Activated CD8-positive, alpha-beta T cell treated with anti-CD3 and anti-CD28 coated beads for 36 hours (primary cell): ENCODE measurements around the gene BTBD17. TPM values are rescaled to one million over a fixed set of nuclear protein-coding genes. Genes with fewer than 3 reads are reported as not detected.
A peak's percentile ranks its signal among the peaks of the same experiment; 100 is the strongest.

Experiments used
- ATAC-seq: fragments of 200-7000 bp; cut with Tn5 transposase; one replicate; pipeline ENCODE4 v1.10.0; 2021; ENCODE audit warnings: mild to moderate bottlenecking, moderate library complexity
- CTCF ChIA-PET: fragments of 350-600 bp; sonication (Branson Sonifier 250); formaldehyde crosslinking; loops from one replicate; lab custom pipeline; 2021; ENCODE audit warnings: antibody characterized with exemption; lab: Charles Lee
- POLR2A ChIA-PET: fragments of 350-600 bp; sonication (Branson Sonifier 250); formaldehyde crosslinking; loops from one replicate; lab custom pipeline; 2021; ENCODE audit warnings: antibody characterized with exemption; lab: Charles Lee
- DNase-seq: peaks from one replicate; pipeline ENCODE4 v3.0.0-alpha.2; 2020
- H3K27ac Mint-ChIP-seq: one replicate; pipeline ENCODE4 v1.8.0; 2021; ENCODE audit warnings: mild to moderate bottlenecking, mixed read lengths
- H3K27me3 Mint-ChIP-seq: one replicate; pipeline ENCODE4 v1.8.0; 2021; ENCODE audit warnings: mixed read lengths
- H3K36me3 Mint-ChIP-seq: one replicate; pipeline ENCODE4 v1.8.0; 2021; ENCODE audit warnings: low read depth, mixed read lengths
- H3K4me1 Mint-ChIP-seq: one replicate; pipeline ENCODE4 v1.8.0; 2021; ENCODE audit warnings: low read depth, mixed read lengths
- H3K4me3 Mint-ChIP-seq: one replicate; pipeline ENCODE4 v1.8.0; 2021; ENCODE audit warnings: mild to moderate bottlenecking, moderate library complexity, mixed read lengths
- H3K9me3 Mint-ChIP-seq: one replicate; pipeline ENCODE4 v1.8.0; 2021; ENCODE audit warnings: mixed read lengths
- intact Hi-C: fragments of 100-400 bp; cut with micrococcal nuclease; formaldehyde crosslinking; loops from one replicate; pipeline ENCODE4 v1.10.0; 2022
- total RNA-seq, 2 experiments: library from RNA; stranded (reverse); gene quantifications; one replicate each; pipeline ENCODE4 v1.2.3, GENCODE V29; 2021
- TF ChIP-seq, protein P1 (sequence below): fragments of 200-600 bp; IDR thresholded peaks from one replicate; pipeline ENCODE4 v1.8.0; 2022; ENCODE audit warnings: antibody characterized with exemption, mild to moderate bottlenecking

BTBD17 gene, protein sequence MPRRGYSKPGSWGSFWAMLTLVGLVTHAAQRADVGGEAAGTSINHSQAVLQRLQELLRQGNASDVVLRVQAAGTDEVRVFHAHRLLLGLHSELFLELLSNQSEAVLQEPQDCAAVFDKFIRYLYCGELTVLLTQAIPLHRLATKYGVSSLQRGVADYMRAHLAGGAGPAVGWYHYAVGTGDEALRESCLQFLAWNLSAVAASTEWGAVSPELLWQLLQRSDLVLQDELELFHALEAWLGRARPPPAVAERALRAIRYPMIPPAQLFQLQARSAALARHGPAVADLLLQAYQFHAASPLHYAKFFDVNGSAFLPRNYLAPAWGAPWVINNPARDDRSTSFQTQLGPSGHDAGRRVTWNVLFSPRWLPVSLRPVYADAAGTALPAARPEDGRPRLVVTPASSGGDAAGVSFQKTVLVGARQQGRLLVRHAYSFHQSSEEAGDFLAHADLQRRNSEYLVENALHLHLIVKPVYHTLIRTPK
- not detected for total RNA-seq

DNA sequence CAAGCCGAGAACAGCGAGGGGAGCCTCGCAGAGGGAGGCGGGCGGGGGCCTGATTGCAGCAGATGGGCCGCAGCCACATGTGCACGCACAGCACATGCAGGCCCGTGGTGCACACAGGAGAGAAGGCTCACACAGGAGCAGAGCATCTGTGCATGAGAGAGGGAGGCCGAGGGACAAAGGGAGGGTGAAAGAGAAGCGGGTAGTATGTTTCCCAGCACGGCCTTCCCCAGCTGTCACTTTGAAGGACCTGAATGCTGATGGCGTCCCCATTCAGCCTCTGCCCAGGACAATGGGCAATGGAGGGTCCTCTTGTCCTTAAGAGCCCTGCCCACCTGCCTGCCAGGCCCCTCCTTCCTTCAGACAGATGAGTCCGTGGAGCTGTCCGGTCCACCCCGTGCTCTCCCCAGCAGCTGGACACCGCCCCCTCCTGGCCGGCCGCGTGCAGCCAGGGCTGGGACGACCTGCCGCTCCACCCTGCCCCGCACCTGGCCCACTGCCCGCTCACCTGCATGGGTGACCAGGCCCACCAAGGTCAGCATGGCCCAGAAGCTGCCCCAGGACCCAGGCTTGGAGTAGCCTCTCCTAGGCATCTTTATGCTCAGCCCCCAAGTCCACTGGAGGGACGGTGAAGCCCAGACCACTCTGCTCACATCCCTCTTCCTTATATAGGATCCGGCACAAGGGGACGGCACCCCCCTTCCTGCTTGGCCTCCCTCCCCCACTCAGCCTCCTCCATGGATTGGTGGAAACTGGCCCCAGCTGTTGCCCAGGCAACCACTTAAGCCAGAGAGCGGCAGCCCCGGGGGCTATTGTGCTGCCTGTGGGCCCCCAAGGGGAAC lies at the start of gene BTBD17:
TSS of gene BTBD17 (minus strand) at position 639 of the 839 bp plus-strand sequence. CDS start at position 590, 49 bp downstream.
- CTCF ChIA-PET = interaction anchor here (0.8 to 5.8 kb wide), 12 partner anchors 10 to 206 kb away, joined by 3 to 55 read pairs (median 4); partner anchors contain the start of gene CD300H
- no peak within 1 kb of the TSS for H3K27ac Mint-ChIP-seq
- DNase-seq = peak; percentile 54
- intact Hi-C loops = no loop called here
- peaks cover 23% of the 10 kb centered on the region for H3K27me3 Mint-ChIP-seq
- TF ChIP-seq, protein P1, sequence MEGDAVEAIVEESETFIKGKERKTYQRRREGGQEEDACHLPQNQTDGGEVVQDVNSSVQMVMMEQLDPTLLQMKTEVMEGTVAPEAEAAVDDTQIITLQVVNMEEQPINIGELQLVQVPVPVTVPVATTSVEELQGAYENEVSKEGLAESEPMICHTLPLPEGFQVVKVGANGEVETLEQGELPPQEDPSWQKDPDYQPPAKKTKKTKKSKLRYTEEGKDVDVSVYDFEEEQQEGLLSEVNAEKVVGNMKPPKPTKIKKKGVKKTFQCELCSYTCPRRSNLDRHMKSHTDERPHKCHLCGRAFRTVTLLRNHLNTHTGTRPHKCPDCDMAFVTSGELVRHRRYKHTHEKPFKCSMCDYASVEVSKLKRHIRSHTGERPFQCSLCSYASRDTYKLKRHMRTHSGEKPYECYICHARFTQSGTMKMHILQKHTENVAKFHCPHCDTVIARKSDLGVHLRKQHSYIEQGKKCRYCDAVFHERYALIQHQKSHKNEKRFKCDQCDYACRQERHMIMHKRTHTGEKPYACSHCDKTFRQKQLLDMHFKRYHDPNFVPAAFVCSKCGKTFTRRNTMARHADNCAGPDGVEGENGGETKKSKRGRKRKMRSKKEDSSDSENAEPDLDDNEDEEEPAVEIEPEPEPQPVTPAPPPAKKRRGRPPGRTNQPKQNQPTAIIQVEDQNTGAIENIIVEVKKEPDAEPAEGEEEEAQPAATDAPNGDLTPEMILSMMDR = peak; percentile 55
- no peaks in the 10 kb centered on the region for H3K36me3 Mint-ChIP-seq
- no peaks in the 10 kb centered on the region for H3K4me1 Mint-ChIP-seq
- no peaks in the 10 kb centered on the region for H3K9me3 Mint-ChIP-seq
- POLR2A ChIA-PET = interaction anchor here (0.7 kb wide), 1 partner anchor 129 kb away, joined by 4 read pairs; no protein-coding TSS in a partner anchor
- H3K4me3 Mint-ChIP-seq = no peak within 1 kb of the TSS
- ATAC-seq = peak; percentile 73

DNA sequence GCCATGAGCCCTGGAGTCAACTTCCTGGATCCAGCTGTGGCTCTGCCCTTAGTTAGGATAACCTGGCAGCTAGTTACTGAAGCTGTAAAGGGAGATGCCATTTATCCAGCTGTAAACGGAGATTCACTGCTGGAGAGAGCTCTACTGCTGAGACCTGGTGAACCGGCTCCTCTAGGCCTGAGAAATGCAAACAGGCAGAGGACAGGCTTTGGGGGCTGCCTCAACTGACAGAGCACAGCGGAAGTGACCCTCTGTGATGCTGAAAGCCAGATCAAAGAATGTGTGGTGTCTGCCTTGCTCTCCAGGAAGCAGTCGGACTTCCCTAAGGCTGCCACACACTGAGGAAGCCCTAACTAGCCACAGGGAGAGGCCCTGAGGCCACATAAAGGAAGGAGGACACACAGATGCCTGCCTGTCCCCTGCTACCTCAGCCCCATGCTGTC lies 48.4 kb upstream of the BTBD17 start:
- H3K36me3 Mint-ChIP-seq = no peaks in the 10 kb centered on the region
- H3K27ac Mint-ChIP-seq = no peak overlapping the region
- H3K4me3 Mint-ChIP-seq = no peak overlapping the region
- no peaks in the 10 kb centered on the region for H3K9me3 Mint-ChIP-seq
- intact Hi-C loops = no loop called here
- CTCF ChIA-PET = interaction anchor here (0.8 to 1.6 kb wide), 3 partner anchors 28 to 47 kb away, joined by 3 to 4 read pairs (median 3); no protein-coding TSS in a partner anchor
- ATAC-seq = no peak
- no peaks in the 10 kb centered on the region for H3K4me1 Mint-ChIP-seq
- DNase-seq = no peak
- POLR2A ChIA-PET = interaction anchor here (0.9 kb wide), 1 partner anchor 62 kb away, joined by 3 read pairs; no protein-coding TSS in a partner anchor
- no peaks in the 10 kb centered on the region for H3K27me3 Mint-ChIP-seq
- TF ChIP-seq, protein P1 = no peak

DNA sequence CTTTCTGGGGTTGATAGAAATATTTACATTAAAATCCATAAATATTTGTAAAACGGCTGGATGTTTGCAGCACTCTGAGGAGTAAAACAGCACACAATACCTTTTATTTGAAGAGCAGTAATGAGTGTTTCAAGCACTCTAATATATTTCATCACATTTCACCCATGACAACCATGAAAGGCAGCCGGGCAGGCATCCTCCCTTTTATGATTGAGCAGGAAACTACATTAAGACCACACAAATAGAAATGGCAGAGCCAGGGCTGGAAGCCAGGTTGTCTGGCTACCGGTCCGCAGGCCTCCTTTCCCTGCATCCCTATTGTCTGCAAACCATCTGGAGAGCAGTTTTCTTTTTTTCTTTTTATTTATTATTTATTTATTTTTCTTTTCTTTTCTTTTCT lies 47.1 kb upstream of the BTBD17 start:
- Mint-ChIP-seq H3K27me3 (no peaks in the 10 kb centered on the region), H3K4me3 (no peak overlapping the region), H3K9me3 (no peaks in the 10 kb centered on the region), H3K36me3 (no peaks in the 10 kb centered on the region), H3K27ac (no peak overlapping the region), H3K4me1 (no peaks in the 10 kb centered on the region)
- ChIA-PET POLR2A (interaction anchor here (0.7 kb wide), 1 partner anchor 8 kb away, joined by 3 read pairs; no protein-coding TSS in a partner anchor), CTCF (interaction anchor here (1.1 to 1.6 kb wide), 2 partner anchors 30 to 48 kb away, joined by 3 to 4 read pairs; no protein-coding TSS in a partner anchor)
- TF ChIP-seq, protein P1 = no peak
- no peak for DNase-seq
- no peak for ATAC-seq
- intact Hi-C loops = no loop called here

DNA sequence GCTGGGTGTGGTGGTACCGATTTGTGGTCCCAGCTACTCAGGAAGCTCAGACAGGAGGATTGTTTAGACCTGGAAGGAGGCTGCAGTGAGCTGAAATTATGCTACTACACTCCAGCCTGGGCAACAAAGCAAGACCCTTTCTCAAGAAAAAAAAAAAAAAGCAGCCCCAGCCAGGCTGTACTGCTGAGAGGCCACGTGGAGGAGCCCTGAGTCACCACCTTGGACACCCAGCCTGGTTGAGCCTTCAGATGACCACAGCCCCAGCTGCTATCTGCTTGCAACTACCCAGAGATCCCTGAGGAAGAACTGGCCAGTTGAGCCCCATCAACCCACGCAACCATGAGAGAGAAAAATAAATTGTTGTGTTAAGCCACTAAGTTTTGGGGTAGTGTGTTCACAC lies 46.6 kb upstream of the BTBD17 start:
- intact Hi-C loops = no loop called here
- TF ChIP-seq, protein P1 = no peak
- H3K27me3 Mint-ChIP-seq = no peaks in the 10 kb centered on the region
- DNase-seq (no peak), ATAC-seq (no peak)
- H3K4me1 Mint-ChIP-seq = no peaks in the 10 kb centered on the region
- ChIA-PET CTCF (interaction anchor here (0.8 to 1.2 kb wide), 2 partner anchors 40 to 108 kb away, joined by 3 to 4 read pairs; no protein-coding TSS in a partner anchor), POLR2A (interaction anchor here (0.7 to 1.1 kb wide), 2 partner anchors 9 to 40 kb away, joined by 3 read pairs; no protein-coding TSS in a partner anchor)
- no peaks in the 10 kb centered on the region for H3K36me3 Mint-ChIP-seq
- no peak overlapping the region for H3K27ac Mint-ChIP-seq
- no peak overlapping the region for H3K4me3 Mint-ChIP-seq
- H3K9me3 Mint-ChIP-seq = no peaks in the 10 kb centered on the region
